KMS-11 (cell line): Measurements from ENCODE around the gene ADGRL1.
A peak's percentile ranks its signal among the peaks of the same experiment; 100 is the strongest.

Source experiments
- H2AFZ ChIP-seq: fragments of 200-600 bp; sonication (generic); 2 replicates; pipeline ENCODE4 v1.6.1; 2016; ENCODE audit warnings: antibody characterized with exemption, mixed run types, low read depth
- H3K27ac ChIP-seq: fragments of 200-600 bp; sonication (generic); 2 replicates; pipeline ENCODE4 v1.6.1; 2016; ENCODE audit warnings: mild to moderate bottlenecking, mixed run types
- H3K27me3 ChIP-seq: fragments of 200-600 bp; sonication (generic); 2 replicates; pipeline ENCODE4 v1.6.1; 2017; ENCODE audit warnings: mild to moderate bottlenecking, low read depth, mixed run types, moderate library complexity; ENCODE audit not compliant: insufficient read depth
- H3K36me3 ChIP-seq: fragments of 200-600 bp; sonication (generic); 2 replicates; pipeline ENCODE4 v1.6.1; 2017; ENCODE audit warnings: mild to moderate bottlenecking, mixed run types; ENCODE audit not compliant: insufficient read depth
- H3K4me1 ChIP-seq: fragments of 200-600 bp; sonication (generic); 2 replicates; pipeline ENCODE4 v1.6.1; 2016; ENCODE audit warnings: mild to moderate bottlenecking, low read depth, mixed run types; ENCODE audit not compliant: poor library complexity, severe bottlenecking
- H3K4me2 ChIP-seq: fragments of 200-600 bp; sonication (generic); 2 replicates; pipeline ENCODE4 v1.7.0; 2016; ENCODE audit warnings: mild to moderate bottlenecking, mixed run types
- H3K4me3 ChIP-seq: fragments of 200-600 bp; sonication (generic); IDR thresholded peaks from 2 replicates; pipeline ENCODE4 v1.6.1; 2017; ENCODE audit warnings: low read depth, low read length, mixed read lengths; ENCODE audit not compliant: insufficient read depth
- H3K79me2 ChIP-seq: fragments of 200-600 bp; sonication (generic); 2 replicates; pipeline ENCODE4 v1.6.1; 2016; ENCODE audit warnings: low read depth, mixed run types; ENCODE audit not compliant: insufficient read depth
- H3K9ac ChIP-seq: fragments of 200-600 bp; sonication (generic); 2 replicates; pipeline ENCODE4 v1.6.1; 2016; ENCODE audit warnings: mild to moderate bottlenecking, mixed run types
- H4K20me1 ChIP-seq: fragments of 200-600 bp; sonication (generic); 2 replicates; pipeline ENCODE4 v1.6.1; 2016; ENCODE audit warnings: mild to moderate bottlenecking, mixed run types; ENCODE audit not compliant: insufficient read depth
- TF ChIP-seq, protein P1 (sequence below): fragments of 200-600 bp; sonication (generic); conservative IDR thresholded peaks from 2 replicates; pipeline ENCODE4 v1.6.1; 2017; ENCODE audit warnings: low read depth, mild to moderate bottlenecking, antibody characterized with exemption, low read length, moderate library complexity, mixed read lengths

Gene ADGRL1

DNA sequence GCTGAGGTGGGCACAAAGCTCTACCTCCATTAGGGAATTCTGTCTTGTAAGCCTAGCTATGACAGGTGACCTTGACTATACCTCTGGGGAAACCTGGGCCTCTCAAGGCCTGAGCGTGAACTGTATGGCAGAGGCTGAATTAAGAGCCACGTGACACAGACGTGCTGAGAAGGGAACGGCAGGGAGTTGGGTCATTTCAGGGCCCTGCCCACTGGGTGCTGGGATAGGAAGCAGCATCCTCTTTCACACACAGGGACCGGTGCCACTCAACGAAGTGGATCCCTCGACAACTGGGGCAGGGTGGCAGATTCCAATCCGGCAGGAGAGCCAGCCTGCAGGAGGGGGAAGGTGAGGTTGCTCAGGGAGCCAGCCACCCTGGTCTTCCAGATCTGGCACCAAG is 78.8 kb downstream of the ADGRL1 start:
- Histone ChIP-seq H3K79me2 (peaks cover 1% of the 10 kb centered on the region; the same call in 1 of the 2 replicates), H3K27ac (no peak overlapping the region), H2AFZ (no peak overlapping the region), H3K9ac (no peak overlapping the region), H3K27me3 (no peaks in the 10 kb centered on the region), H3K4me2 (peak overlapping the region; percentile 71; the same call in 1 of the 2 replicates), H3K36me3 (no peaks in the 10 kb centered on the region), H3K4me1 (peaks cover 39% of the 10 kb centered on the region), H3K4me3 (no peak overlapping the region), H4K20me1 (no peaks in the 10 kb centered on the region)
- TF ChIP-seq, protein P1, sequence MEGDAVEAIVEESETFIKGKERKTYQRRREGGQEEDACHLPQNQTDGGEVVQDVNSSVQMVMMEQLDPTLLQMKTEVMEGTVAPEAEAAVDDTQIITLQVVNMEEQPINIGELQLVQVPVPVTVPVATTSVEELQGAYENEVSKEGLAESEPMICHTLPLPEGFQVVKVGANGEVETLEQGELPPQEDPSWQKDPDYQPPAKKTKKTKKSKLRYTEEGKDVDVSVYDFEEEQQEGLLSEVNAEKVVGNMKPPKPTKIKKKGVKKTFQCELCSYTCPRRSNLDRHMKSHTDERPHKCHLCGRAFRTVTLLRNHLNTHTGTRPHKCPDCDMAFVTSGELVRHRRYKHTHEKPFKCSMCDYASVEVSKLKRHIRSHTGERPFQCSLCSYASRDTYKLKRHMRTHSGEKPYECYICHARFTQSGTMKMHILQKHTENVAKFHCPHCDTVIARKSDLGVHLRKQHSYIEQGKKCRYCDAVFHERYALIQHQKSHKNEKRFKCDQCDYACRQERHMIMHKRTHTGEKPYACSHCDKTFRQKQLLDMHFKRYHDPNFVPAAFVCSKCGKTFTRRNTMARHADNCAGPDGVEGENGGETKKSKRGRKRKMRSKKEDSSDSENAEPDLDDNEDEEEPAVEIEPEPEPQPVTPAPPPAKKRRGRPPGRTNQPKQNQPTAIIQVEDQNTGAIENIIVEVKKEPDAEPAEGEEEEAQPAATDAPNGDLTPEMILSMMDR: no peak

DNA sequence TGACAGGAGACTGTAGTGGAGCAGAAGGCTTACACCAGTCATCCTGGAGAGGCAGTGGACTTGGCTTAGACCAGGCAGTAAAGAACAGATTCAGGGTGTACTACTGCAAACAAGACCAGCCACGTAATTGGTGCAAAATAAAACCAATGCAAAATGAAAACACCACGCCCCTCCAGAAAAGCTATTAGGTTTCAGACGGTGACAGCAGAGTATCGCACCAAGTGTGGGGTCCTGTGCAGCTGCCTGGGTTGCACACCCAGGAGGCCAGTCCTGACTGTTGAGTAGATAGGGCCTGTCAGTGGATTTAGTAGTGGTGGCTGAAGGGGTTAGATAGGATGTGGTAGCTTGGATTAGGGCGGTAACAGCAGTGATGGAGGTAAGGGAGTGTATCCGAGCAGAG is 83.0 kb downstream of the ADGRL1 start:
- Histone ChIP-seq H3K9ac (no peak overlapping the region), H2AFZ (no peak overlapping the region), H3K79me2 (no peaks in the 10 kb centered on the region), H3K27me3 (no peaks in the 10 kb centered on the region), H3K4me2 (no peak overlapping the region), H3K27ac (no peak overlapping the region), H4K20me1 (no peaks in the 10 kb centered on the region), H3K4me1 (peaks cover 13% of the 10 kb centered on the region), H3K4me3 (no peak overlapping the region), H3K36me3 (no peaks in the 10 kb centered on the region)
- TF ChIP-seq, protein P1: no peak

DNA sequence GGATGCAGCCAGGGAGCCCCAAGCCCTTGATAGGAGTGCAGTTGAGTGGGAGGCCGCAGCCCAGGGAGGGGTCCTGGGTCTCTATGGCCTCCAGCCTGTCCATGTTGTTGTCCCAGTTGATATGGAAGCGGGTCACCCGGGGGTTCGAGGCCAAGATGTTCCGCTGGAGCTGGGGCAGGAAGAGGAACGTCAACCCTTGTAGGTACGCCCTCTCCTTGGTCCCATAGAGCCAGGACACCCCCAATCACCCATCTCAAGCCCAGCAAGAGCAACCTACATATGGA is 85.5 kb downstream of the ADGRL1 start:
- Histone ChIP-seq H3K4me1 (peaks cover 10% of the 10 kb centered on the region), H2AFZ (no peak overlapping the region), H3K27me3 (no peaks in the 10 kb centered on the region), H3K27ac (no peak overlapping the region), H3K4me2 (no peak overlapping the region), H3K4me3 (no peak overlapping the region), H3K9ac (no peak overlapping the region), H3K36me3 (no peaks in the 10 kb centered on the region), H3K79me2 (no peaks in the 10 kb centered on the region; the same call in 1 of the 2 replicates), H4K20me1 (no peaks in the 10 kb centered on the region)
- TF ChIP-seq, protein P1: no peak

DNA sequence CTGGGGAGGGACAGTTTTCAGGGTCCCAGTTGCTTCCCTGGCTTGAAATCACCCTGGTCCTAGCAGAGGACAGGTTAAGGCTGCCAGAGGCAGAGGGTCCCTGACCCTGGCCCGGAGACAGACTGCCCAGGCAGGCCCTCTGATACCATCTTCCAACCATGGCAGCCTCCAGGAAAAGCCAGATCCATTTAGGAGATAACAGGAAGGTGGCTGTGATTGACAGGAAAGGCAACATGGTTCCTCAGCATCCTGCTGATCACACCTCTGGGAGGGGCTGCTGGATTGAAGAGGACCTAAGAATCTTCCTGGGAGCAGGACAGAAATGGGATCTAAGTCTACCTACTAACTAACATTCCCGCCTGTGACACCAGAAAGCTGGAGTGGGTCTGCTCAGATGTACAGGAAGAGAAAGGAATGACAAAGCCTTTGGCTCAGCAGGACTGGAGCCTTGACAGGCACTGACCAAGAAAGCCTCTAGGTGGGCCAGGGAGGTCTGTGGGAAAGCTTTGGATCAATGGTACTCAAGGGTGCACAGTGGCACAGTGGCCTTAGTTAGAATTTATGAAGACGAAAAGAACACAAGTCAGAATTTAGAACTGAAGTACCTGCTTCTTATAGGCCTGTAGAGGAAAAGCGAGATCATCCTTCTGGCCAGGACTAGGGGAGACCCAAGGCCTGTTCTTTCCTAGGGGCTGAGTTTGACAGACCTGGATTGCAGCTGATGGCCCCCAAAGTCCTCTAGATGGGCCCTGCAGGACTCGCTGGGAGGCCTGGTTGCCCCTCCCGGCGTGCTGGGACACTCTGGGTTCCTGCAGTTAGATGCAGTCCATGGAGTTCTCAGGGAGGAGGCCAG is 86.1 kb downstream of the ADGRL1 start:
- Histone ChIP-seq H3K36me3 (no peaks in the 10 kb centered on the region), H2AFZ (no peak overlapping the region), H3K79me2 (no peaks in the 10 kb centered on the region; the same call in 1 of the 2 replicates), H3K27ac (no peak overlapping the region), H3K27me3 (no peaks in the 10 kb centered on the region), H3K9ac (no peak overlapping the region), H3K4me3 (no peak overlapping the region), H3K4me1 (peaks cover 10% of the 10 kb centered on the region), H3K4me2 (no peak overlapping the region), H4K20me1 (no peaks in the 10 kb centered on the region)
- TF ChIP-seq, protein P1: no peak
